ENCODE measurements around the gene BAIAP3. TPM values are rescaled to one million over a fixed set of nuclear protein-coding genes. Genes with fewer than 3 reads are reported as not detected.
A peak's percentile ranks its signal among the peaks of the same experiment; 100 is the strongest.

BAIAP3 gene
- total RNA-seq, 2 experiments from 2014 or later: 0.57 to 1.0 TPM

DNA sequence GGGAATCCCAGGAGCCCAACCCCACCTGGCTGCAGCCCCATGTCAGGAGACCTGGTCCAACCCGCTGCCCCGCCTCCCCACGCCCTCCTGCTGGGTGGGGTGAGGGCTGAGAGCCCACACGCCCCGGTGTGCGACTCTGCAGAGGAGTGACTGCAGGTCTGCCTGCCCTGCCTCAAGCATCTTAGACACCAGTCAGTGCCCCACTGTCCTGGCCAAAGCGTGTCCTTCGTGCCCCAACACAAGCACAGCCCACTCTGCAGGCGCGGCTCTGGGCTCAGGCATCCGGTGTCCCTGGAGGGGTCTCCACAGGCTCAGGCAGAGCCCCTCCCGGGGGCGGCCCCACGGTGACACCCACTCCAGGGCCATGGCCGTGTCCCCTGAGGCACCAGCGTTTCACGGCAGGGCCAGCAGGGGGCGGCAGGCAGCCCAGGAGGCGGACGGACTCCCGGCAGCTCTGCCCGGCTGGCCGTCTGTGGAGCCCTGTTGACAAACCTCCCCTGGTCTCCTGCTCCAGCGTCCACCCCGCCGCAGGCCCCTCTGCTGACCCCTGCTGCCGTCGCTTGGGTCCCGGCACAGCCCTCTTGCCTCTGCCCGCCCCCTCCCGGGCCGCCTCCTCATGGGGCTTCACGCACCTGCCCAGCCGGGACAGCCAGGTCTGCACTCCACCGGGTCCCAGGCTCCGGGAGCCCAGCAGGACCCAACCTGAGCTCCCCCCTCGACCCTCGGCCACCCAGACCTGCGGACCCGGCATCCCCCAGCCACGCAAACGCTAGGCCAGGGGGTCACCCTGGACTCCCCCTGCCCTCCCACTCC, 32.6 kb upstream of the BAIAP3 start:
- POLR2A ChIA-PET: interaction anchor here (0.6 to 0.7 kb wide), 2 partner anchors 8 to 15 kb away, joined by 3 read pairs; no protein-coding TSS in a partner anchor
- peaks cover 5% of the 10 kb centered on the region for H3K27me3 Mint-ChIP-seq
- CTCF ChIA-PET: interaction anchor here (0.6 to 1.3 kb wide), 5 partner anchors 10 to 30 kb away, joined by 3 to 9 read pairs (median 3); no protein-coding TSS in a partner anchor
- intact Hi-C loops (cut with DNase I, micrococcal nuclease): loop anchor here in 1 of 2 experiments (2.0 to 10.0 kb wide), 2 partner anchors 330 to 876 kb away; partner anchors contain the start of genes LMF1 and RAB11FIP3
- H3K4me1 Mint-ChIP-seq: peaks cover 27% of the 10 kb centered on the region
- H3K4me3 Mint-ChIP-seq: no peak overlapping the region
- DNase-seq (peak; percentile 87), ATAC-seq (peak; percentile 60)
- H3K27ac Mint-ChIP-seq: no peak overlapping the region
- no peaks in the 10 kb centered on the region for H3K36me3 Mint-ChIP-seq (ENCODE audit: low read depth)
- H3K9me3 Mint-ChIP-seq (ENCODE audit: low read depth): no peaks in the 10 kb centered on the region

DNA sequence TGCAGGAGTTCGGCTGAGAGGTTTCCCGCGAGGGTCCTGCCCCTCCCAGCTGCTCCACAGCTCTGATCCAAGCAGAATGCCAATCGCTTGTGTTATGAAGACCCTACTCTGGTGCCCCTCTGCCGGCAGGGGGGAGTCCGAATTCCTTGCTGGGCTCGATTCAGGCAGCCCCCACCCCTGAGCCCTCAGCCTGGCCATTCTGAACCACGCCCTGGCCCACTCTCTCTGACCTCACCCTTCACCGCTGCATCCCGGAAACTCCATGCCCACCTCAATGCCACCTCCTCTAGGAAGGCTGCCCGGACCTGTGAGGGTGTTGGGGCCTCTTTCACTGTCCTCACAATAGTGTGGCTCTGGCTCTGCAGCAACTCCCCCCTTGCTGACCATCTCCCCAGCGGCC, 31.9 kb upstream of the BAIAP3 start:
- Mint-ChIP-seq H3K27me3 (peaks cover 5% of the 10 kb centered on the region), H3K27ac (no peak overlapping the region)

DNA sequence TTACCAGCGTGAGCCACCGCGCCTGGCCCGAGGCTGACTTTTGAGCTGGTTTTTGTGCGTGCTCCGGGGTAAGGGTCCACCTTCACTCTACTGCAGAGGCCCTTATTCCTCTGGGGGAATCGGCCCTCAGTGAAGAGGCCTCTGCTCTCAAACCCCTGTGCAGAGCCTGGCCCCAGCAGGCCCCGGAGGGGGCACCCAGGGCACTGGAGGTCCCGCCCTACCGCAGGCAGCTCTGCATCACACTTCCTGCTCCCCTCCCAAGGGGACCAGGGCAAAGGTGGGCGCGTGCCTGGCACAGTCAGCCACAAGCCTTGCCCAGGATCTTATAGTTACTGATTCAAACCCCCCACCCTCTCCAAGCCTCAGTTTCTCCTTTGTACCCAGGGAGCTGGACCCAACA, 27.6 kb upstream of the BAIAP3 start:
- CTCF ChIA-PET: no interaction called here
- intact Hi-C loops (cut with DNase I, micrococcal nuclease): loop anchor here in 1 of 2 experiments (5.0 to 10.0 kb wide), 4 partner anchors 624 to 1366 kb away; partner anchors contain the start of genes DECR2, JMJD8, RAB11FIP3 and STUB1
- DNase-seq: no peak
- H3K9me3 Mint-ChIP-seq (ENCODE audit: low read depth): no peaks in the 10 kb centered on the region
- POLR2A ChIA-PET: interaction anchor here (0.6 to 0.7 kb wide), 2 partner anchors 229 to 850 kb away, joined by 3 to 6 read pairs; partner anchors contain the start of gene TRAF7
- H3K4me3 Mint-ChIP-seq: no peak overlapping the region
- H3K4me1 Mint-ChIP-seq: peaks cover 39% of the 10 kb centered on the region
- ATAC-seq: no peak
- no peaks in the 10 kb centered on the region for H3K27me3 Mint-ChIP-seq
- no peak overlapping the region for H3K27ac Mint-ChIP-seq
- H3K36me3 Mint-ChIP-seq (ENCODE audit: low read depth): peaks cover 9% of the 10 kb centered on the region

More for the DNA sequence above, 31.9 kb upstream of the BAIAP3 start:
- POLR2A ChIA-PET: interaction anchor here (0.6 kb wide), 1 partner anchor 7 kb away, joined by 3 read pairs; no protein-coding TSS in a partner anchor
- CTCF ChIA-PET: interaction anchor here (0.6 to 1.3 kb wide), 5 partner anchors 14 to 34 kb away, joined by 3 to 9 read pairs (median 4); no protein-coding TSS in a partner anchor
- DNase-seq: no peak
- H3K9me3 Mint-ChIP-seq (ENCODE audit: low read depth): no peaks in the 10 kb centered on the region
- intact Hi-C loops (cut with DNase I, micrococcal nuclease): loop anchor here in 1 of 2 experiments (2.0 to 10.0 kb wide), 2 partner anchors 331 to 877 kb away; partner anchors contain the start of genes LMF1 and RAB11FIP3
- peaks cover 34% of the 10 kb centered on the region for H3K4me1 Mint-ChIP-seq
- ATAC-seq: no peak
- H3K4me3 Mint-ChIP-seq: no peak overlapping the region
- no peaks in the 10 kb centered on the region for H3K36me3 Mint-ChIP-seq (ENCODE audit: low read depth)

DNA sequence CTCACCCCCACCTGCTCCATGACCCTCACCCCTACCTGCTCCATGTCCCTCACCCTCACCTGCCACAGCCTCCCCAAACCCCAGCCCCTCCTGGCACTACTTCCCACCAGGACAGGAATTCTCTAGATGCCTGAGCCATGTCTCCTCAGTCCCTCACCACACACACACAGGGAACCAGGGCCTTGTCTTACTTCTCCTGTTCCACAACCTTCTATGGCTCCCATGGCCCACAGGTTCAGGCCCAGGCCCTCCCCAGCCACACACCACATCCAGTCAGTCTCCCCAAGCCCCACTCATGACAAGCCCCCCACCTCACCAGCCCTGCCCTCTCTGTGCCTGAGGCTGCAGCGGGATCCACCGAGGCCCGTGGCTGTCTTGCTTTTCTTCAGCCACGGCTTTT, 27.1 kb upstream of the BAIAP3 start:
- DNase-seq (no peak), ATAC-seq (no peak)
- no peak overlapping the region for H3K4me3 Mint-ChIP-seq
- ChIA-PET POLR2A (no interaction called here), CTCF (no interaction called here)
- H3K9me3 Mint-ChIP-seq (ENCODE audit: low read depth): no peaks in the 10 kb centered on the region
- intact Hi-C loops (cut with DNase I, micrococcal nuclease): loop anchor here in 1 of 2 experiments (5.0 to 10.0 kb wide), 4 partner anchors 624 to 1366 kb away; partner anchors contain the start of genes DECR2, JMJD8, RAB11FIP3 and STUB1
- peaks cover 44% of the 10 kb centered on the region for H3K4me1 Mint-ChIP-seq
- peaks cover 14% of the 10 kb centered on the region for H3K36me3 Mint-ChIP-seq (ENCODE audit: low read depth)
- H3K27me3 Mint-ChIP-seq: no peaks in the 10 kb centered on the region
- H3K27ac Mint-ChIP-seq: no peak overlapping the region

DNA sequence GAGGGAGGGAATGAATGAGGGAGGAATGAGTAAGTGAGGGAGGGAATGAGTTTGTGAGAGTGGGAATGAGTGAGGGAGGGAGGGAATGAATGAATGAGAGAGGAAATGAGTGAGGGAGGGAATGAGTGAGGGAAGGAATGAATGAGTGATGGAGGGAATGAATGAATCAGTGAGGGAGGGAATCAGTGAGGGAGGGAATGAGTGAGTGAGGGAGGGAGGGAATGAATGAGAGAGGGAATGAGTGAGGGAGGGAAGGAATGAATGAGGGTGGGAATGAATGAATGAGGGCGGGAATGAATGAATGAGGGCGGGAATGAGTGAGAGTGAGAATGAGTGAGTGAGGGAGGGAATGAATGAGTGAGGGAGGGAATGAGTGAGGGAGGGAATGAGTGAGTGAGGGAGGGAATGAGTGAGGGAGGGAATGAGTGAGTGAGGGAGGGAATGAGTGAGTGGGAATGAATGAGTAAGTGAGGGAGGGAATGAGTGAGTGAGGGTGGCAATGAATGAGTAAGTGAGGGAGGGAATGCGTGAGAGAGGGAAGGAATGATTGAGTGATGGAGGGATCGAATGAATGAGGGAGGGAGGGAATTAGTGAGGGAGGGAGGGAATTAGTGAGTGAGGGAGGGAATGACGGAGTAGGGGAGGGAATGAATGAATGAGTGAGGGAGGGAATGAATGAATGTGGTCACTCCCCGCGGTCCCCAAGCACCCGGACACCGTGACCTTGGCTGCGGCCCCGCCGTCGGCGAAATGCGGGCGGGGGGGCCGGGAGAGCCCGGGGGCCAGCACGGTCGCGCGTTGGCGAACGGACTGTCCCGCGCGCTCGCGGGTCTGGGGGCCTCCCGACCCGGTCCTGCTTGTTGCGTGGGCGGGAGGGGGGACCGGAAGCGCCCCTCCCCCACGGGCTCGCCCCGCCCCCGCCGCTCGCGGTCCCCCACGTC, 25.1 kb upstream of the BAIAP3 start:
- H3K4me1 Mint-ChIP-seq: peaks cover 53% of the 10 kb centered on the region
- DNase-seq (no peak), ATAC-seq (peak; percentile 23)
- H3K27me3 Mint-ChIP-seq: no peaks in the 10 kb centered on the region
- peaks cover 17% of the 10 kb centered on the region for H3K36me3 Mint-ChIP-seq (ENCODE audit: low read depth)
- CTCF ChIA-PET: no interaction called here
- peak overlapping the region; percentile 77 for H3K4me3 Mint-ChIP-seq
- intact Hi-C loops (cut with DNase I, micrococcal nuclease): loop anchor here in 1 of 2 experiments (1.0 to 10.0 kb wide), 11 partner anchors 71 to 1364 kb away; partner anchors contain the start of genes CACNA1H, CAPN15, DECR2 and JMJD8
- POLR2A ChIA-PET: interaction anchor here (0.6 to 1.6 kb wide), 5 partner anchors 7 to 656 kb away, joined by 3 to 6 read pairs (median 3); partner anchors contain the start of genes RPS2 and UQCC4
- H3K27ac Mint-ChIP-seq: peak overlapping the region; percentile 99
- H3K9me3 Mint-ChIP-seq (ENCODE audit: low read depth): no peaks in the 10 kb centered on the region

DNA sequence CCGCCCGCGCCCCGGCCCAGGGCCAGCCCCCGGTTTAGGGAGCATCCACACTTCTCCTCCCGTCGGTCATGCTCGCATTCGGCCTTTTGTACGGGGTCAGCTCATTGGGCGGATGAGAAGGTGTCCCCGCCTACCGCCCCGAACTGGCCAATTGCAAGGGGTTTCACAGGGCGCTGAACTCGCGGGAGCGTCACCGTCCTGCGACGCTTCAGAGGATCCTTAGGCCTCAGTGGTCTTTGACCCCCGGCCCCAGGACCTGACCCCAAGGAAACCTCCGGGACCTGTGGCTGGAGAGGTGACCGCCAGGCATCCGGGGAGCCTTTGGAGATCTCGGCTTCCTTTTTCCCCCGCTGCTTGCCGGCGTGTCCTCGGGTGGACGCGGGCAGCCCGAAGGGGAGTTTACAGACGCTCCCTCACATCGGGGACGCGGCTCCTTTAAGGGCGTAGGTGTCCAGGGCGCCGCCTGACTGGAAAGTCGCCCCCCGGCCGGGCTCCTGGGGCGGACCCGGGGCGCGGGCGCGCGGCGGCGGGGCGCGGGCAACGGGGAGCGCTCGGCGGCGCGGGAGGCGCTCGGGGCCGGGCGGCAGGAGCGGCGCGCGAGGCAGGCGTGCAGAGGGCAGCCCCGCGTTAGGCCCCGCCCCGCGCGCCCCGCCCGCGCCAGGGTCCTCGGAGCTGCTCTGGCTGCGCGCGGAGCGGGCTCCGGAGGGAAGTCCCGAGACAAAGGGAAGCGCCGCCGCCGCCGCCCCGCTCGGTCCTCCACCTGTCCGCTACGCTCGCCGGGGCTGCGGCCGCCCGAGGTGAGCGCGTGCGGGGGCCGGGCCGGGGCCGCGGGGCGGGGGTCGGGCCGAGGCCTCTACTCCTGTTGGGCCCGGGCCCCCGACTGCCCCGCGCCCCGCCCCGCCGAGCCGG, 24.2 kb upstream of the BAIAP3 start, which contains the start of gene UBE2I:
Gene UBE2I, plus strand, starts transcription at position 660 of the 909 bp plus-strand sequence. CDS start 4,395 bp downstream, outside the sequence.
- CTCF ChIA-PET: no interaction called here
- Mint-ChIP-seq H3K9me3 (ENCODE audit: low read depth) (no peaks in the 10 kb centered on the region), H3K36me3 (ENCODE audit: low read depth) (peaks cover 18% of the 10 kb centered on the region), H3K27me3 (no peaks in the 10 kb centered on the region), H3K27ac (peak within 1 kb of the TSS; percentile 99), H3K4me3 (peak within 1 kb of the TSS; percentile 97), H3K4me1 (peaks cover 47% of the 10 kb centered on the region)
- ATAC-seq (peak; percentile 67), DNase-seq (peak; percentile 98)
- intact Hi-C loops (cut with DNase I, micrococcal nuclease): loop anchor here (1.0 to 10.0 kb wide), 25 partner anchors 34 to 1363 kb away; partner anchors contain the start of genes UQCC4 (in 2 of the 2), CACNA1H (in 1 of the 2), CAPN15 (in 1 of the 2) and CLCN7 (in 1 of the 2)
- POLR2A ChIA-PET: interaction anchor here (0.6 to 1.6 kb wide), 5 partner anchors 8 to 655 kb away, joined by 3 to 6 read pairs (median 3); partner anchors contain the start of genes RPS2 and UQCC4

DNA sequence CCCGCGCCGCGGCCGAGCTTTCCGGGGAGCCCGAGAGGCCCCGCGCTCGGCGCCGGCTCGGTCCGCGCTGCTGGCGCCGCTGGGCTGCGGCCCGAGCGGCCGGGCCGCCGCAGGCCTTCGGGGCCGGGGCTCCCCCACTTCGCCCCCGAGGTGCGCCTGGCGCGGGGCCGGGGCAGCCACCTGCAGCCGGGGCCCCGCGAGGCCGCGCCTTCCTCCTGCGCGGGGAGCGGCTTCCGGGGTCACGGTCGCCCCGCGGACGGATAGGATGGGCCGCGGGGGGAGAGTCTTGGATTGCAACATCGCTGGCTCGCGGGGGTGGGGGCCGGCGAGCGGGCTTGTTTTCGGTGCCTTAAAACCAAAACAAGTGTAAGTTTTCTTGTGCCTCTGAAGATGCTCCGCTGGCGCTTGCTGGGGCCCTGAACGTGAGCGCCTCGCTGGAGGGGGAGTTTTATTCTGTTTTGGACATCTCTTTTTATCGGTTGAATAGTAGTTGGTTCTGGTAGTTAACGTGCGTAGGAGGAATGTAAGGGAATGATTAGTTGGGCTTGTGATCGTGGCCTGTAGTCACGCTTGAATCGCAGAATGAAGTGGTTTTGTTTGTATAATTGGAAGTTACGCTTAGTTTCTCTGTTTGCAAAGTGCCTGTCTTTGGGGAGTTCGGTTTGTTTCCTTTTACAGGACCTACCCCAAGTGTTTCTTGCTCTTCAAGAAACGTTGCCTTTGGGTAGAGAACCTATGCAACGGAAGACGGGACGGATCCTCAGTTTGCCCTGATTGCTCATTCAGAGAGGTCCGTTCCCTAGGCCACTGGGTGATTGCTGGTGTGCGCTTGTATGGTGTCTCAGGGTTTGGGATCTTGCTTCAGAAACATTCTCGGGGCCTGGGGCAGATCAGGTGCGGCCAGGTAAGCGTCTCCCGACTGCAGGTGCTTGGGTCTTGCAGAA, 23.3 kb upstream of the BAIAP3 start:
- CTCF ChIA-PET: no interaction called here
- intact Hi-C loops (cut with DNase I, micrococcal nuclease): loop anchor here (1.0 to 10.0 kb wide), 26 partner anchors 19 to 1362 kb away; partner anchors contain the start of genes UQCC4 (in 2 of the 2), BAIAP3 (in 1 of the 2), CACNA1H (in 1 of the 2) and CAPN15 (in 1 of the 2)
- Mint-ChIP-seq H3K4me1 (peaks cover 39% of the 10 kb centered on the region), H3K27me3 (no peaks in the 10 kb centered on the region), H3K27ac (peak overlapping the region; percentile 93), H3K4me3 (peak overlapping the region; percentile 97), H3K36me3 (ENCODE audit: low read depth) (peaks cover 27% of the 10 kb centered on the region), H3K9me3 (ENCODE audit: low read depth) (no peaks in the 10 kb centered on the region)
- ATAC-seq (peak; percentile 16), DNase-seq (peak; percentile 73)
- POLR2A ChIA-PET: interaction anchor here (1.6 kb wide), 1 partner anchor 111 kb away, joined by 6 read pairs; the partner anchor contains the start of gene UQCC4

DNA sequence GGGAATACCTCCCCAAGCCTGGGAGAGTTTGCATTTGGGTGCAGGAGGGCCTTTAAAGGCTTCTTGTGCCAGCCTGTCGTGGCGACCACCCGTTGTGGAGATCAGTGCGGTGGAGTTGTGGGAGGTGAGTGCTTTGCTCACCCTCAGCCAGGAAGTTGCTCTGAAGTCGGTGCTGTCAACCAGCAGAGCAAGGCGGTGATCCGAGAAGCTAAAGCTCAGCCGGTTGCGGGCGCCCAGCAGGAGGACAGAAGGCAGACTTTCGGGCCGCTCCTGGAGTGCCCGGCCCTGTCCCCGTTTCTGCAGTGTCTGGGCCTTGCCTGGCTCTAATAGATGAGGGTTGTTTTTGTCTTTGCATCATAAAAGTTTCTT, 22.6 kb upstream of the BAIAP3 start:
- H3K27ac Mint-ChIP-seq: peak overlapping the region; percentile 93
- intact Hi-C loops (cut with DNase I, micrococcal nuclease): loop anchor here (1.0 to 5.0 kb wide), 3 partner anchors 18 to 579 kb away; partner anchors contain the start of gene BAIAP3 (in 1 of the 2)
- H3K36me3 Mint-ChIP-seq (ENCODE audit: low read depth): peaks cover 32% of the 10 kb centered on the region
- ATAC-seq (no peak), DNase-seq (peak; percentile 56)
- ChIA-PET CTCF (no interaction called here), POLR2A (no interaction called here)
- H3K4me1 Mint-ChIP-seq: peaks cover 39% of the 10 kb centered on the region
- H3K4me3 Mint-ChIP-seq: peak overlapping the region; percentile 97
- H3K9me3 Mint-ChIP-seq (ENCODE audit: low read depth): no peaks in the 10 kb centered on the region
- H3K27me3 Mint-ChIP-seq: no peaks in the 10 kb centered on the region

DNA sequence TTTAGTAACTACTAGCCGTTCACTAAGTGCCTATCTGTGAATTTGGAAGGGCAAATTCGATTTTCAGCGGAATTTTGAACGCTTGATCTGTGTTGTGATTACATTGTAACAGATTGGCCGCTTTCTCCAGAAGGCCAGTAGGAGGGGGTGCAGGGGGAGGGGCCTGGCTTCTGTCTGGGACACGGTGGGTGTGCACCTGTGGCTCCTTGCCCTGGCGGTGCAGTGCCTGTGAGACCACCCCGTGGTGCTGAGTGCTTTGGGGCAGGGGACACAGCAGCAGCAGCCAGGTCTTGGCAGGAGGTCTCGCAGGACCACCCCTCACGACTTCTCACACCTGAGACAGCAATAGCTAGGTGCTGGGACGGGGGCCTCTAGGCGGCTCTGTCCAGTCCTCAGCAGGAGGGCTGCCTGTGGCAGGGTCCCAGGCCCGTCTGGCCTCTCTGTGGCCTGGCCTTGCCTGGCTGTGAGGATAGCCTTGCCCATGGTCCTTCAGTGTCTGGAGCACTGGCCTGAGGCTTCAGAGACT, 22.2 kb upstream of the BAIAP3 start:
- POLR2A ChIA-PET: no interaction called here

More for the DNA sequence above, 22.2 kb upstream of the BAIAP3 start:
- H3K36me3 Mint-ChIP-seq (ENCODE audit: low read depth): peaks cover 37% of the 10 kb centered on the region
- H3K4me3 Mint-ChIP-seq: peak overlapping the region; percentile 97
- peak overlapping the region; percentile 93 for H3K27ac Mint-ChIP-seq
- H3K27me3 Mint-ChIP-seq: no peaks in the 10 kb centered on the region
- CTCF ChIA-PET: interaction anchor here (0.7 kb wide), 1 partner anchor 102 kb away, joined by 3 read pairs; no protein-coding TSS in a partner anchor
- intact Hi-C loops (cut with DNase I, micrococcal nuclease): loop anchor here in 1 of 2 experiments (2.0 to 5.0 kb wide), 2 partner anchors 18 to 579 kb away; no protein-coding TSS in a partner anchor
- peaks cover 35% of the 10 kb centered on the region for H3K4me1 Mint-ChIP-seq
- ATAC-seq (no peak), DNase-seq (no peak)
- no peaks in the 10 kb centered on the region for H3K9me3 Mint-ChIP-seq (ENCODE audit: low read depth)

All from activated CD4-positive, alpha-beta T cell treated with anti-CD3 and anti-CD28 coated beads for 36 hours (primary cell).